ENCODE measurements around the gene TMC2.

Gene TMC2

DNA sequence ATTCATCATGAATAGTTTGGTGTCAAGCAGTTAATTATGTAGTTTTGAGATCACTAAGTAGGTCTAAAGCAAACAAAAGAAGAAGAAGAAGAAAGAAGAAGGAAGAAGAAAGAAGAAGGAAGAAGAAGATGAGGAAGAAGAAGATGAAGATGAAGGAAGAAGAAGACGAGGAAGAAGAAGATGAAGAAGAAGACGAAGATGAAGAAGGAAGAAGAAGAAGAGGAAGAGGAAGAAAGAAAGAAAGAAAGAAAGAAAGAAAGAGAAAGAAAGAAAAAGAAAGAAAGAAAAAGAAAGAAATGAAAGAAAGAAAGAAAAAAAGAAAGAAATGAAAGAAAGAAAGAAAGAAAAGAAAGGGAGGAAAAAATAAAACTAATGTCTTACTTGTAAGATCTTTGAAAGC, 9.2 kb downstream of the TMC2 start:
- no peak overlapping the region for H3K27ac ChIP-seq (replicated peaks)
- no peak overlapping the region for H3K4me3 ChIP-seq (replicated peaks; ENCODE audit: insufficient read depth, low read length)
- TF ChIP-seq GABPA (IDR thresholded peaks at IDR 0.05; ENCODE audit: low read depth): no peak
- no peak for TF ChIP-seq SPI1 (IDR thresholded peaks at IDR 0.05; ENCODE audit: borderline replicate concordance, low read depth)
- TF ChIP-seq, protein P1, sequence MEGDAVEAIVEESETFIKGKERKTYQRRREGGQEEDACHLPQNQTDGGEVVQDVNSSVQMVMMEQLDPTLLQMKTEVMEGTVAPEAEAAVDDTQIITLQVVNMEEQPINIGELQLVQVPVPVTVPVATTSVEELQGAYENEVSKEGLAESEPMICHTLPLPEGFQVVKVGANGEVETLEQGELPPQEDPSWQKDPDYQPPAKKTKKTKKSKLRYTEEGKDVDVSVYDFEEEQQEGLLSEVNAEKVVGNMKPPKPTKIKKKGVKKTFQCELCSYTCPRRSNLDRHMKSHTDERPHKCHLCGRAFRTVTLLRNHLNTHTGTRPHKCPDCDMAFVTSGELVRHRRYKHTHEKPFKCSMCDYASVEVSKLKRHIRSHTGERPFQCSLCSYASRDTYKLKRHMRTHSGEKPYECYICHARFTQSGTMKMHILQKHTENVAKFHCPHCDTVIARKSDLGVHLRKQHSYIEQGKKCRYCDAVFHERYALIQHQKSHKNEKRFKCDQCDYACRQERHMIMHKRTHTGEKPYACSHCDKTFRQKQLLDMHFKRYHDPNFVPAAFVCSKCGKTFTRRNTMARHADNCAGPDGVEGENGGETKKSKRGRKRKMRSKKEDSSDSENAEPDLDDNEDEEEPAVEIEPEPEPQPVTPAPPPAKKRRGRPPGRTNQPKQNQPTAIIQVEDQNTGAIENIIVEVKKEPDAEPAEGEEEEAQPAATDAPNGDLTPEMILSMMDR (IDR thresholded peaks at IDR 0.05; ENCODE audit: insufficient read depth, low read length): no peak
- no peak for TF ChIP-seq POLR2AphosphoS5 (IDR thresholded peaks at IDR 0.05; ENCODE audit: low read depth)
- TF ChIP-seq, protein P2, sequence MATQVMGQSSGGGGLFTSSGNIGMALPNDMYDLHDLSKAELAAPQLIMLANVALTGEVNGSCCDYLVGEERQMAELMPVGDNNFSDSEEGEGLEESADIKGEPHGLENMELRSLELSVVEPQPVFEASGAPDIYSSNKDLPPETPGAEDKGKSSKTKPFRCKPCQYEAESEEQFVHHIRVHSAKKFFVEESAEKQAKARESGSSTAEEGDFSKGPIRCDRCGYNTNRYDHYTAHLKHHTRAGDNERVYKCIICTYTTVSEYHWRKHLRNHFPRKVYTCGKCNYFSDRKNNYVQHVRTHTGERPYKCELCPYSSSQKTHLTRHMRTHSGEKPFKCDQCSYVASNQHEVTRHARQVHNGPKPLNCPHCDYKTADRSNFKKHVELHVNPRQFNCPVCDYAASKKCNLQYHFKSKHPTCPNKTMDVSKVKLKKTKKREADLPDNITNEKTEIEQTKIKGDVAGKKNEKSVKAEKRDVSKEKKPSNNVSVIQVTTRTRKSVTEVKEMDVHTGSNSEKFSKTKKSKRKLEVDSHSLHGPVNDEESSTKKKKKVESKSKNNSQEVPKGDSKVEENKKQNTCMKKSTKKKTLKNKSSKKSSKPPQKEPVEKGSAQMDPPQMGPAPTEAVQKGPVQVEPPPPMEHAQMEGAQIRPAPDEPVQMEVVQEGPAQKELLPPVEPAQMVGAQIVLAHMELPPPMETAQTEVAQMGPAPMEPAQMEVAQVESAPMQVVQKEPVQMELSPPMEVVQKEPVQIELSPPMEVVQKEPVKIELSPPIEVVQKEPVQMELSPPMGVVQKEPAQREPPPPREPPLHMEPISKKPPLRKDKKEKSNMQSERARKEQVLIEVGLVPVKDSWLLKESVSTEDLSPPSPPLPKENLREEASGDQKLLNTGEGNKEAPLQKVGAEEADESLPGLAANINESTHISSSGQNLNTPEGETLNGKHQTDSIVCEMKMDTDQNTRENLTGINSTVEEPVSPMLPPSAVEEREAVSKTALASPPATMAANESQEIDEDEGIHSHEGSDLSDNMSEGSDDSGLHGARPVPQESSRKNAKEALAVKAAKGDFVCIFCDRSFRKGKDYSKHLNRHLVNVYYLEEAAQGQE (IDR thresholded peaks at IDR 0.05; ENCODE audit: insufficient replicate concordance, low read depth): no peak
- DNase-seq (ENCODE audit: low read depth in 1 of 2, low spot score in 1 of 2): no peak
- H3K27me3 ChIP-seq (ENCODE audit: insufficient read depth, poor library complexity, severe bottlenecking): peaks cover 18% of the 10 kb centered on the region

DNA sequence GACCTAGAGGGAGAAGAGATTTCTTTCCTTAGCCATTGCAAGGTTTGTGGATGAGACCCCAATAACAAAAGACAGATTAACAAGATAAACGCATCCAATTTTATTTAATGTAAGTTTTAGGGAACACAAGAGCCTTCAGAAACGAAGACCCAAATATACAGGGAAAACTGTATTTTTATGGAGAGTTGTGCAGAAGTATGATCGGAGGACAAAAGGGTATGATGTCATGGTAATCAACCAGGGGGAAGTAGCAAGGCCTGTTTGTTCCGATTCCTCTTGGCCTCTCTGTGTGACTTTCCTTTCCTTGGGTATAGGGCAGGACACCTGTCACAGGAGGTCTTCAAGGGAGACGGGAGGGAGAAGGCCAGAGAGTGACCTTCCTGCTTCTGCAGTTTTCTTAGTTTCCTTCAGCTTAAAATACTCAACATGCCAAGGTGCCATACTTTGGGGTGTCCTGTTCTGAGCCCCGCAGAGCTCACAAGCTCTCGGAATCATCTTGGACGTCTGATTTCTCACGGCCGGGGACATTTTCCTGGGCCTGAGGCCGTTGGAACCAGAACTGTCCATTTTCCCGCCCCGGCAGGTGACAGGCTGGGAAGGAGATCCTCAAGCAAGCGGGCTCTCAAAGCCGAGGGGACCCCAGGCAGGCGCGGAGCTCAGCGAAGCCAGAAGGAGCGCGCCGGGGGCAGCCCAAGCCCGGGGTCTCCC, 21.7 kb downstream of the TMC2 start:
- TF ChIP-seq, protein P1 (IDR thresholded peaks at IDR 0.05; ENCODE audit: insufficient read depth, low read length): no peak
- no peak for TF ChIP-seq SPI1 (IDR thresholded peaks at IDR 0.05; ENCODE audit: borderline replicate concordance, low read depth)
- no peak for TF ChIP-seq GABPA (IDR thresholded peaks at IDR 0.05; ENCODE audit: low read depth)
- TF ChIP-seq, protein P2 (IDR thresholded peaks at IDR 0.05; ENCODE audit: insufficient replicate concordance, low read depth): no peak
- no peak for TF ChIP-seq POLR2AphosphoS5 (IDR thresholded peaks at IDR 0.05; ENCODE audit: low read depth)
- Histone ChIP-seq H3K4me3 (replicated peaks; ENCODE audit: insufficient read depth, low read length) (no peak overlapping the region), H3K27ac (replicated peaks) (no peak overlapping the region), H3K27me3 (ENCODE audit: insufficient read depth, poor library complexity, severe bottlenecking) (peaks cover 39% of the 10 kb centered on the region)
- no peak for DNase-seq (ENCODE audit: low read depth in 1 of 2, low spot score in 1 of 2)

DNA sequence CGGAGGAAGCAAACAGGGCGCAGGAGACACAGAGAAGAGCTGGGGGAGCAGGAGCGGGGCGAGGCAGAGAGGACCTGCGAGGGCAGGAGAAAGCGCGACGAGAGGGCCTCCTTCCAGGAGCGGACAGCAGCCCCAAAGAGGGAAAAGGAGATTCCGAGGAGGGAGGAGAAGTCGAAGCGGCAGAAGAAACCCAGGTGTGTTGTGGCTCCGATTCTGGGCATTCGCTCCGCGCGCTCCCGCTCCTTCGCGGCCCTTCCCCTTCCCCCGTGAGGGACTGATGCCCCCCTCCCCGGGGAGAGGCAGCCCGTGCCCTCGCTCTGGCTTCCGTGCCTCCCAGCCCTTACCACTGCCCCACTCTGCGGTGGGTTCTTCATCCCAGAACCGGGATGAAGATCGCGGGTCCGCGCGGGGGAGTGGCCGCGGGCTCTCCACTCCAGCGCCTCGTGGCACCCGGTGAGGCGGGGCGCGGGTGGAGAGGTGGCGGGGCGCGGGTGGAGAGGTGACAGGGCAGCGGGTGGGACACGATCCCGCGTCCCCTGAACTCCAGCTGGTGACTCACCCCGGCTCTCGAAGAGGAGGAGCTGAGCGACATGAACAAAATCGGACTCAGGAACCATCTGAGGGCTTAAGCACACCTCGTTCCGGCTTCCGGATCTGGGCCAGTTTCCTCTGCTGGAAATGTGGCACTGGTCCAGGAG, 22.4 kb downstream of the TMC2 start:
- Histone ChIP-seq H3K27me3 (ENCODE audit: insufficient read depth, poor library complexity, severe bottlenecking) (peaks cover 36% of the 10 kb centered on the region), H3K4me3 (replicated peaks; ENCODE audit: insufficient read depth, low read length) (no peak overlapping the region), H3K27ac (replicated peaks) (no peak overlapping the region)
- no peak for DNase-seq (ENCODE audit: low read depth in 1 of 2, low spot score in 1 of 2)
- TF ChIP-seq, protein P1 (IDR thresholded peaks at IDR 0.05; ENCODE audit: insufficient read depth, low read length): no peak
- TF ChIP-seq, protein P2 (IDR thresholded peaks at IDR 0.05; ENCODE audit: insufficient replicate concordance, low read depth): no peak
- no peak for TF ChIP-seq POLR2AphosphoS5 (IDR thresholded peaks at IDR 0.05; ENCODE audit: low read depth)
- TF ChIP-seq GABPA (IDR thresholded peaks at IDR 0.05; ENCODE audit: low read depth): no peak
- TF ChIP-seq SPI1 (IDR thresholded peaks at IDR 0.05; ENCODE audit: borderline replicate concordance, low read depth): no peak

Data from HL-60 (cell line).